Adipose tissue (tissue), 3 donors: ENCODE measurements around the gene LRRC70. TPM values are rescaled to one million over a fixed set of nuclear protein-coding genes. Genes with fewer than 3 reads are reported as not detected.

Experiments used
- H3K27ac ChIP-seq: one replicate; pipeline ENCODE4 v1.5.1; 2013; ENCODE audit warnings: low read depth, low read length
- WGBS, 3 donors: extraction: QIAGEN DNeasy Blood & Tissue Kit; methylation state at CpG; one replicate each; pipeline ENCODE4 v1.1.7; 2013; 5-methylcytosine and 5-hydroxymethylcytosine counted together
- polyA plus RNA-seq, 3 donors: library from polyadenylated mRNA; stranded (reverse); fragments of 200-250 nt; gene quantifications; one replicate each; pipeline ENCODE4 v1.2.3, GENCODE V29; 2013
- donor health status: healthy with polysubstance abuse.
- donor health status: Bipolar disorder and iron deficiency.
- donor health status: healthy.

Gene LRRC70
- polyA plus RNA-seq, 3 donors: 1.0 to 14.7 (median 6.1) TPM

GRCh38 chr5:62568800-62569432 is 9.7 kb upstream of the LRRC70 start:
- no peak overlapping the region for H3K27ac ChIP-seq
- 94 to 99% (median 94%) methylated on average over 2 of the region's 2 CpGs for WGBS, 3 donors

DNA sequence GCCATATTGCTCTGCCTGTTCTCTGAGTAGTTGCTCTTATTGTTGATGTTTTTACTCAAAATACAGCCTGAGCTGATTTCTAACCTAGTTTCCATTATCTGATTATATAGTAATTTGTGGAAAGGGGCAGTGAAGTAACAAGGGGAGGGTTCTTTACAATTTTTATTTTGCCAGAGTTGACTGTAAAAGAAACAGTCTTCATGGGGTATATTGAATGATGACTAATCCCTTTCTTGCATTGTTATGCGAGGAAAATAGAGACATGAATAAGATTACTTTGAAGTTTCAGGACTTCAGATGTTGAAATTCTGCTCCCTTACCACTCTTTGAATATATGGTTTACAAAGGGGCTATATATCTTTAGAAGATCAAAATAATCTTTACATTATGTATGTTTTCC is 9.1 kb upstream of the LRRC70 start:
- WGBS, 3 donors: 64 to 87% (median 78%) methylated on average over 1 of the region's 1 CpG
- no peak overlapping the region for H3K27ac ChIP-seq

- 61 to 96% (median 71%) methylated on average over 9 of the region's 9 CpGs for WGBS, 3 donors
- no peak overlapping the region for H3K27ac ChIP-seq
Observed at GRCh38 chr5:62572918-62573514, 5.6 kb upstream of the LRRC70 start.

DNA sequence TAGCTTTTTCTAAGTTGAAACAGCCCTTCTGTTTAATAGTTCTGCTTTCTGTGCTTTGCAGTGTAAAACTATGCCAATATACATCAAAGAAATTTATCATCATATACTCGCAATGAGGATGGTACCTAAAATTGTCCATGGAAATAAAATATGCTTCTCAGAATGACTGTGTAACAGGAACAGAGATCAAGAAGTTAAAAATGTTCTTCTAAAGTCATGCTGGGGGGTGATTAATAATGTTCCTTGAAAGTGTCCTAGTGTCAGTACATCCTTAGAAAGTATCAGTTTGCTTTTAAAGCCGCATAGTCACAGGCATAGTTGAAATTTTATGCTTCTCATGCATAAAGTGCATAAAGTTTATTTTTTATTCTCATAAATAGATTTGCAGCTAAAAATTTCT is 4.0 kb upstream of the LRRC70 start:
- H3K27ac ChIP-seq: no peak overlapping the region
- WGBS, 3 donors: 77 to 90% (median 77%) methylated on average over 2 of the region's 2 CpGs

GRCh38 chr5:62575066-62575465 is 3.6 kb upstream of the LRRC70 start:
- WGBS, 3 donors: 63 to 85% (median 66%) methylated on average over 2 of the region's 2 CpGs
- no peak overlapping the region for H3K27ac ChIP-seq

- 34 to 70% (median 53%) methylated on average over 1 of the region's 1 CpG for WGBS, 3 donors
- no peak overlapping the region for H3K27ac ChIP-seq
Observed at GRCh38 chr5:62575489-62575888, 3.1 kb upstream of the LRRC70 start.

DNA sequence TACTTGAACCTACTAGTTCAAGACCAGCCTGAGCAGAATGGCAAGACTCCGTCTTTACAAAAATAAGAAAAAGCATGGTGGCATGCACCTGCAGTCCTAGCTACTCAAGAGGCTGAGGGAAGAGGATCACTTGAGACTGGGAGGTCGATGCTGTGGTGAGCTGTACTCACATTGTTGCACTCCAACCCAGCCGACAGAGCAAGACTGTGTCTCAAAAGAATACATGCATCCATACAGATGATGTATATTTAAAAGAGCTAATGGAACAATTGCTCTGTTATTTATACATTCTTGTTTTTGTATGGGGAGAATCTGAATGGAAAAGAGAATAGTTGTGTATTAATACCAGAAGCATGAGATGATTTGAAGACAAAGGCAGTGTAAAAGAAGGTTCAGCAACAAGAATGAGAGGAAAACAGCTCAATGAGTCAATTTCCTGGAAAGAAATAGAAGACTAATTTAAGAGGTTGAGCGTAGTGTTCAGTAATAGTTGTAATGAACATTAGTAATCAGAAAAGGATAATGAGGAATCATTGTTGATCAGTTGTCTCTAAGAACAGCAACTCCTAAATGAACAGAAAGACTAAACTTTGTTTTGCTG is 1.9 kb upstream of the LRRC70 start:
- H3K27ac ChIP-seq: no peak overlapping the region
- 81 to 93% (median 82%) methylated on average over 4 of the region's 4 CpGs for WGBS, 3 donors

GRCh38 chr5:62577488-62577887 is 1.1 kb upstream of the LRRC70 start:
- H3K27ac ChIP-seq: no peak overlapping the region
- WGBS, 3 donors: 81 to 85% (median 83%) methylated on average over 1 of the region's 1 CpG

DNA sequence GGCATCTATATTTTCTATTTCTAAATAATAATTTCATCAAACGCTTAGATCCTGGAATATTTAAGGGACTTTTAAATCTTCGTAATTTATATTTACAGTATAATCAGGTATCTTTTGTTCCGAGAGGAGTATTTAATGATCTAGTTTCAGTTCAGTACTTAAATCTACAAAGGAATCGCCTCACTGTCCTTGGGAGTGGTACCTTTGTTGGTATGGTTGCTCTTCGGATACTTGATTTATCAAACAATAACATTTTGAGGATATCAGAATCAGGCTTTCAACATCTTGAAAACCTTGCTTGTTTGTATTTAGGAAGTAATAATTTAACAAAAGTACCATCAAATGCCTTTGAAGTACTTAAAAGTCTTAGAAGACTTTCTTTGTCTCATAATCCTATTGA is 1.1 kb downstream of the LRRC70 start:
- 54 to 87% (median 56%) methylated on average over 5 of the region's 5 CpGs for WGBS, 3 donors
- no peak overlapping the region for H3K27ac ChIP-seq

DNA sequence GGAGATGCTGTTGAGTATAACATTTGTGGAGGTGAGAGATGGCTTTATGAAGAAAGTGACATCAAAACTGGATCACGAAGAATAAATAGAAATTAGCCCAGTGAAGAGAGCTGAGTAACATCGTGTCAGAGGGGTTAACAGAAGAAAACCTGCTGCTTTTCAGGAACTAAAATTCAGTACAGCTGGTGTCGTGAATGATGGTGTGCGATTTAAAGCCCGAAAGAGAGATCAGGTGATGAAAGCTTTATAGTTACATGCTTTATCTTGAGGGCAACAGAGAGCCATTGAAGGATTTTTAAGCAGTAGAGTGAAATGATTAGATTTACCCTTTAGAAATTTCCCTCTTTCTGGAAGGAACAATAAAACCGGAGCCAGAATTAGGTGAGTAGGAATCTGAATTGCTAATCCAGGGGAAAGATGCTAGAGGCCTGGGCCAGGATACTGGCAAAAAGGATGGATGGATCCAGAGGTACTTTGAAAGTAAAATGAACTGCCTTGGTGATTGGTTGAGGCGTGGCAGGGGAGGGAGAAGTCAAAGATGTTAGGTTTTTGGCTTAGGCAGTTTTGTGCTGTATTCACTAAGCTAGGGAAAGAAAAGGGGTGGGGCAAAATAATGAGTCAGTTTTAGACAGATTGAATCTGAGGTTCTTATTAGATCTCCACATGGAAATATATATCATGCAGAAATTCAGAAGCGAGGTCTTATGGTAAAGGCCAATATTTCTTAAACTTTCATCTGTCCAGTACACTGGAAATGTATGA is 3.4 kb downstream of the LRRC70 start:
- no peak overlapping the region for H3K27ac ChIP-seq
- 57 to 83% (median 58%) methylated on average over 8 of the region's 8 CpGs for WGBS, 3 donors

GRCh38 chr5:62584391-62584790 is 5.8 kb downstream of the LRRC70 start:
- no peak overlapping the region for H3K27ac ChIP-seq
- 88 to 99% (median 90%) methylated on average over 3 of the region's 3 CpGs for WGBS, 3 donors

DNA sequence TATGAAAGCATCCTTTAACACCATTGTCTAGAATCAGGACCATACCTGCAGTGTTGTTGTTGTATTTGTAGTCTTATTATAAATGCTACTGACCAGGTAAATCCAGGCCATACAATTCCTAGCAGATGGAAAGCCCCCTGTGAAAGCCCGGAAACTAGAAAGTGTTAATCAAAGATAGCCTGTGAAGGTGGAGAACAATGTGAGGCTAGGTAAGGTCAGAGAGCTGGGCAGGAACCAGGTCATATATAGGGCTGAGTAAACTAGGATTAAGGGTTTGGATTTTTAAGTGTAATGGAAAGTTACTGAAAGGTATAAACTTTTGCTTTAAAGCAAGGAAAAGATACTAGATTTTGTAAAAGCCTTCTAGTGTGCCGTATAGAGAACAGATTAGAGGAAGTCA is 6.7 kb downstream of the LRRC70 start:
- no peak overlapping the region for H3K27ac ChIP-seq
- 50 to 75% (median 61%) methylated on average over 2 of the region's 2 CpGs for WGBS, 3 donors

GRCh38 chr5:62585751-62586150 is 7.1 kb downstream of the LRRC70 start:
- no peak overlapping the region for H3K27ac ChIP-seq

GRCh38 chr5:62587737-62588136 is 9.1 kb downstream of the LRRC70 start:
- H3K27ac ChIP-seq: no peak overlapping the region
- WGBS, 3 donors: 56 to 87% (median 65%) methylated on average over 3 of the region's 3 CpGs

- H3K27ac ChIP-seq: no peak overlapping the region
- 83 to 95% (median 86%) methylated on average over 4 of the region's 4 CpGs for WGBS, 3 donors
Observed at GRCh38 chr5:62588668-62589067, 10.0 kb downstream of the LRRC70 start.

DNA sequence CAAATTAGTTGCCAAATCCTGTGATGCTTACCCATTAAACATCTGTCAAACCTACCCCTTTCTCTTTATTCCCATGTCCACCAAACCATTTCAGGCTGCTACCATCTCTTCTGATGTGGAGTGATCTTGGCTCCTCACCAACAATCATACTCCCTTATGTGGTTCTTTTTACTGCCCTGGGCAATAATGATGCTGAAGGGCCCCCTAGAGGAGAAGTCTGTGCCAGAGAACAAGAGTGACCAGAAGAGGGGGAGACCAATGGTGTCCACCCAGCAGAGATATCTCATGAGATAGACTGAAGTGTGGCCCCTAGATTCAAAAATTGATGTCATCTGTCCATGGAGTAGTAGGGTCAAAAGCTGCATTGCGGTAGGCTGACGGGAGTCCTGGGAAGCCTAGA is 10.9 kb downstream of the LRRC70 start:
- no peak overlapping the region for H3K27ac ChIP-seq
- 98 to 100% (median 100%) methylated on average over 2 of the region's 2 CpGs for WGBS, 3 donors

DNA sequence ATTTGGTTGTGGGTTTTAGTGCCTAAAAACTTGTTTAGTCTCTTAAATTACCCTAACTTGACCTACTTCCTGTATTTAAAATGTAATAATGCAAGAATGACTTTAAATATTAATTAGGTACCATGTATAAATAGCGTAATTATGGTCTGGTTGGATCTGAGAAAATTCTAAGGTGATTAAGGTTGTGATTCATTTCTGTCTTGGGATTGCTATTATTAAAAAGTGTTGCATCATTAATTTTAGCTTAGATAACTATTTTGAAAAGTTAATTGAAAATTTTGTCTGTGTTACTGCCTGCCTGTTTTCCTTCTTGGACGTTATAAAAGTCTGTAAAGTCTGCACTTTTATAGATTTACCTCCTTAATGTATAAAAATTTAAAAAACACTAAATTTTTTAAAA is 11.8 kb downstream of the LRRC70 start:
- 73 to 96% (median 94%) methylated on average over 2 of the region's 2 CpGs for WGBS, 3 donors

GRCh38 chr5:62592558-62592957 is 13.9 kb downstream of the LRRC70 start:
- no peak overlapping the region for H3K27ac ChIP-seq
- WGBS, 3 donors: 67 to 90% (median 71%) methylated on average over 8 of the region's 8 CpGs

More for the DNA sequence above, 11.8 kb downstream of the LRRC70 start:
- no peak overlapping the region for H3K27ac ChIP-seq

DNA sequence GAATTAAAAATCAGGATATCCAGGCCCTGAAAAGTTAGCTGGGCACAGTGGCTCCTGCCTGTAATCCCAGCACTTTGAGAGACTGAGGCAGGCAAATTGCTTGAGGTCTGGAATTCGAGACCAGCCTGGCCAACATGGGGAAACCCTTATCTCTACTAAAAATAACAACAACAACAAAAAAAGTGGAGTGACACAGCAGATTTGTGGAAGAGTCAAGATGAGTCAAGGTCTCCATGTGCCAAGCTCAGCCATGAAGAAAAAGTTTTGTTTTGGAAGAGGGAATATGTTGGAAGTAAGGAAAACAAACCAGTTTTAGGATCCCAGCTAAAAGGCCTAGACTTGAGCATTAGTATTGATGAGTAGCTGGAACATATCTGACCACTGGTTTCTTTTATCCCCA is 14.7 kb downstream of the LRRC70 start:
- 94 to 100% (median 96%) methylated on average over 1 of the region's 1 CpG for WGBS, 3 donors
- H3K27ac ChIP-seq: no peak overlapping the region
